ENCODE results near the gene CLCA2.

Gene CLCA2

GRCh38 chr1:86416343-86416742 lies 7.6 kb upstream of the CLCA2 start:
- Histone ChIP-seq H3K36me3 (ENCODE audit: insufficient read depth, low read length) (no peaks in the 10 kb centered on the region), H3K27ac (no peak overlapping the region), H3K9ac (ENCODE audit: insufficient read length) (no peak overlapping the region), H3K4me3 (no peak overlapping the region), H3K9me3 (ENCODE audit: low read depth, low read length) (no peaks in the 10 kb centered on the region)
- no peak for DNase-seq (ENCODE audit: low read depth, low spot score)
- TF ChIP-seq POLR2AphosphoS5 (IDR thresholded peaks at IDR 0.05; ENCODE audit: borderline replicate concordance, low read depth, low read length) (no peak), FOXP2 (optimal IDR thresholded peaks at IDR 0.05; ENCODE audit: control extremely low read depth, extremely low read length, insufficient read depth) (no peak), EZH2 (IDR thresholded peaks at IDR 0.05) (no peak)

- Histone ChIP-seq H3K4me3 (no peak overlapping the region), H3K9ac (ENCODE audit: insufficient read length) (no peak overlapping the region), H3K27ac (no peak overlapping the region), H3K36me3 (ENCODE audit: insufficient read depth, low read length) (no peaks in the 10 kb centered on the region), H3K9me3 (ENCODE audit: low read depth, low read length) (no peaks in the 10 kb centered on the region)
- DNase-seq (ENCODE audit: low read depth, low spot score): no peak
- no peak for TF ChIP-seq POLR2AphosphoS5 (IDR thresholded peaks at IDR 0.05; ENCODE audit: borderline replicate concordance, low read depth, low read length)
- TF ChIP-seq EZH2 (IDR thresholded peaks at IDR 0.05): no peak
- no peak for TF ChIP-seq FOXP2 (optimal IDR thresholded peaks at IDR 0.05; ENCODE audit: control extremely low read depth, extremely low read length, insufficient read depth)
Observed at GRCh38 chr1:86419277-86419903, 4.6 kb upstream of the CLCA2 start.

GRCh38 chr1:86421601-86422280 lies 2.2 kb upstream of the CLCA2 start:
- no peak for DNase-seq (ENCODE audit: low read depth, low spot score)
- Histone ChIP-seq H3K4me3 (no peak overlapping the region), H3K9ac (ENCODE audit: insufficient read length) (no peak overlapping the region), H3K27ac (no peak overlapping the region), H3K36me3 (ENCODE audit: insufficient read depth, low read length) (no peaks in the 10 kb centered on the region), H3K9me3 (ENCODE audit: low read depth, low read length) (no peaks in the 10 kb centered on the region)
- TF ChIP-seq POLR2AphosphoS5 (IDR thresholded peaks at IDR 0.05; ENCODE audit: borderline replicate concordance, low read depth, low read length) (no peak), FOXP2 (optimal IDR thresholded peaks at IDR 0.05; ENCODE audit: control extremely low read depth, extremely low read length, insufficient read depth) (no peak), EZH2 (IDR thresholded peaks at IDR 0.05) (no peak)

- H3K27ac ChIP-seq: no peak overlapping the region
- no peak overlapping the region for H3K4me3 ChIP-seq
- H3K9me3 ChIP-seq (ENCODE audit: low read depth, low read length): no peaks in the 10 kb centered on the region
- no peak for DNase-seq (ENCODE audit: low read depth, low spot score)
- no peak for TF ChIP-seq EZH2 (IDR thresholded peaks at IDR 0.05)
- no peak for TF ChIP-seq POLR2AphosphoS5 (IDR thresholded peaks at IDR 0.05; ENCODE audit: borderline replicate concordance, low read depth, low read length)
- TF ChIP-seq FOXP2 (optimal IDR thresholded peaks at IDR 0.05; ENCODE audit: control extremely low read depth, extremely low read length, insufficient read depth): no peak
- no peaks in the 10 kb centered on the region for H3K36me3 ChIP-seq (ENCODE audit: insufficient read depth, low read length)
- no peak overlapping the region for H3K9ac ChIP-seq (ENCODE audit: insufficient read length)
Observed at GRCh38 chr1:86423473-86423872, 498 bp upstream of the CLCA2 start.

GRCh38 chr1:86429122-86429725 lies 5.3 kb downstream of the CLCA2 start:
- Histone ChIP-seq H3K9me3 (ENCODE audit: low read depth, low read length) (no peaks in the 10 kb centered on the region), H3K4me3 (peak overlapping the region; percentile 66), H3K36me3 (ENCODE audit: insufficient read depth, low read length) (no peaks in the 10 kb centered on the region), H3K9ac (ENCODE audit: insufficient read length) (peak overlapping the region; percentile 52), H3K27ac (peak overlapping the region; percentile 92)
- TF ChIP-seq FOXP2 (optimal IDR thresholded peaks at IDR 0.05; ENCODE audit: control extremely low read depth, extremely low read length, insufficient read depth) (no peak), POLR2AphosphoS5 (IDR thresholded peaks at IDR 0.05; ENCODE audit: borderline replicate concordance, low read depth, low read length) (no peak), EZH2 (IDR thresholded peaks at IDR 0.05) (no peak)
- DNase-seq (ENCODE audit: low read depth, low spot score): peak; percentile 8

GRCh38 chr1:86429835-86430234 lies 5.9 kb downstream of the CLCA2 start:
- peak overlapping the region; percentile 52 for H3K9ac ChIP-seq (ENCODE audit: insufficient read length)
- peak overlapping the region; percentile 92 for H3K27ac ChIP-seq
- TF ChIP-seq POLR2AphosphoS5 (IDR thresholded peaks at IDR 0.05; ENCODE audit: borderline replicate concordance, low read depth, low read length) (peak; percentile 77; the same call in 1 of the 2 replicates), EZH2 (IDR thresholded peaks at IDR 0.05) (no peak), FOXP2 (optimal IDR thresholded peaks at IDR 0.05; ENCODE audit: control extremely low read depth, extremely low read length, insufficient read depth) (peak; percentile 78)
- peak overlapping the region; percentile 66 for H3K4me3 ChIP-seq
- H3K36me3 ChIP-seq (ENCODE audit: insufficient read depth, low read length): no peaks in the 10 kb centered on the region
- DNase-seq (ENCODE audit: low read depth, low spot score): peak; percentile 99
- H3K9me3 ChIP-seq (ENCODE audit: low read depth, low read length): no peaks in the 10 kb centered on the region

- no peak overlapping the region for H3K9ac ChIP-seq (ENCODE audit: insufficient read length)
Observed at GRCh38 chr1:86430376-86430775, 6.4 kb downstream of the CLCA2 start.

GRCh38 chr1:86434059-86434458 lies 10.1 kb downstream of the CLCA2 start:
- Histone ChIP-seq H3K27ac (no peak overlapping the region), H3K9me3 (ENCODE audit: low read depth, low read length) (no peaks in the 10 kb centered on the region), H3K9ac (ENCODE audit: insufficient read length) (no peak overlapping the region), H3K4me3 (no peak overlapping the region), H3K36me3 (ENCODE audit: insufficient read depth, low read length) (no peaks in the 10 kb centered on the region)
- DNase-seq (ENCODE audit: low read depth, low spot score): no peak
- TF ChIP-seq FOXP2 (optimal IDR thresholded peaks at IDR 0.05; ENCODE audit: control extremely low read depth, extremely low read length, insufficient read depth) (no peak), POLR2AphosphoS5 (IDR thresholded peaks at IDR 0.05; ENCODE audit: borderline replicate concordance, low read depth, low read length) (no peak), EZH2 (IDR thresholded peaks at IDR 0.05) (no peak)

More at GRCh38 chr1:86430376-86430775, 6.4 kb downstream of the CLCA2 start:
- H3K27ac ChIP-seq: peak overlapping the region; percentile 92; the same call in 1 of the 2 replicates
- TF ChIP-seq POLR2AphosphoS5 (IDR thresholded peaks at IDR 0.05; ENCODE audit: borderline replicate concordance, low read depth, low read length): no peak
- TF ChIP-seq FOXP2 (optimal IDR thresholded peaks at IDR 0.05; ENCODE audit: control extremely low read depth, extremely low read length, insufficient read depth): no peak
- no peak for TF ChIP-seq EZH2 (IDR thresholded peaks at IDR 0.05)
- no peaks in the 10 kb centered on the region for H3K9me3 ChIP-seq (ENCODE audit: low read depth, low read length)
- H3K4me3 ChIP-seq: peak overlapping the region; percentile 54
- DNase-seq (ENCODE audit: low read depth, low spot score): no peak
- no peaks in the 10 kb centered on the region for H3K36me3 ChIP-seq (ENCODE audit: insufficient read depth, low read length)

Data from SK-N-MC (cell line).